Measurements from ENCODE around the gene RAB31.

DNA sequence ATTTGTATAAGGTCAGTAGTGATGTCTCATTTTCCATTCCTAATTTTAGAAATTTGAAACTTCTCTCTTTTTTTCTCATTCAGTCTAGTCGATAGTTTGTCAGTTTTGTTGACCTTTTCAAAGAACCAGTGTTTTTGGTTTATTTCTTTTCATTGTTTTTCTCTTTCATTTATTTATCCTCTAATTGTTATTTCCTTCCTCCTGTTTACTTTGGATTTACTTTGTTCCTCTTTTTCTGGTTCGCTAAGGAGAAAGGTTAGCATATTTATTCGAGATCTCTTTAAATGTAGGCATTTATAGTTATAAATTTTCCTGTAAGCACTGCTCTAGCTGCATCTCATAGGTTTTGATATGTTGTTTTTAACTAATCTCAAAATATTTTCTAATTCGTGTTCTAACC lies 112.6 kb downstream of the RAB31 start:
- TF ChIP-seq, protein P1, sequence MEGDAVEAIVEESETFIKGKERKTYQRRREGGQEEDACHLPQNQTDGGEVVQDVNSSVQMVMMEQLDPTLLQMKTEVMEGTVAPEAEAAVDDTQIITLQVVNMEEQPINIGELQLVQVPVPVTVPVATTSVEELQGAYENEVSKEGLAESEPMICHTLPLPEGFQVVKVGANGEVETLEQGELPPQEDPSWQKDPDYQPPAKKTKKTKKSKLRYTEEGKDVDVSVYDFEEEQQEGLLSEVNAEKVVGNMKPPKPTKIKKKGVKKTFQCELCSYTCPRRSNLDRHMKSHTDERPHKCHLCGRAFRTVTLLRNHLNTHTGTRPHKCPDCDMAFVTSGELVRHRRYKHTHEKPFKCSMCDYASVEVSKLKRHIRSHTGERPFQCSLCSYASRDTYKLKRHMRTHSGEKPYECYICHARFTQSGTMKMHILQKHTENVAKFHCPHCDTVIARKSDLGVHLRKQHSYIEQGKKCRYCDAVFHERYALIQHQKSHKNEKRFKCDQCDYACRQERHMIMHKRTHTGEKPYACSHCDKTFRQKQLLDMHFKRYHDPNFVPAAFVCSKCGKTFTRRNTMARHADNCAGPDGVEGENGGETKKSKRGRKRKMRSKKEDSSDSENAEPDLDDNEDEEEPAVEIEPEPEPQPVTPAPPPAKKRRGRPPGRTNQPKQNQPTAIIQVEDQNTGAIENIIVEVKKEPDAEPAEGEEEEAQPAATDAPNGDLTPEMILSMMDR (IDR thresholded peaks at IDR 0.05; ENCODE audit: poor library complexity) = no peak
- TF ChIP-seq EZH2phosphoT487 (IDR thresholded peaks at IDR 0.05; ENCODE audit: low read depth, severe bottlenecking, unreplicated experiment) (no peak), EZH2 (IDR thresholded peaks at IDR 0.05; ENCODE audit: borderline replicate concordance) (no peak)
